ENCODE data around the gene FAIM2.

Gene FAIM2

GRCh38 chr12:49892084-49892731 lies 11.5 kb downstream of the FAIM2 start:
- no peaks in the 10 kb centered on the region for H3K36me3 ChIP-seq (ENCODE audit: insufficient read depth, low read length)
- H3K27me3 ChIP-seq (ENCODE audit: insufficient read depth, low read length): peaks cover 26% of the 10 kb centered on the region
- H3K9me3 ChIP-seq (ENCODE audit: low read length): no peaks in the 10 kb centered on the region
- peaks cover 6% of the 10 kb centered on the region for H3K4me1 ChIP-seq (ENCODE audit: insufficient read depth, low read length)
- no peak overlapping the region for H2AFZ ChIP-seq (ENCODE audit: low read depth, low read length)
- no peak overlapping the region for H3K4me3 ChIP-seq (ENCODE audit: low read length)

- Histone ChIP-seq H3K36me3 (ENCODE audit: insufficient read depth, low read length) (no peaks in the 10 kb centered on the region), H3K4me1 (ENCODE audit: insufficient read depth, low read length) (peaks cover 6% of the 10 kb centered on the region), H2AFZ (ENCODE audit: low read depth, low read length) (no peak overlapping the region), H3K27me3 (ENCODE audit: insufficient read depth, low read length) (peaks cover 32% of the 10 kb centered on the region), H3K9me3 (ENCODE audit: low read length) (no peaks in the 10 kb centered on the region), H3K4me3 (ENCODE audit: low read length) (no peak overlapping the region)
These were observed 12.2 kb downstream of the FAIM2 start for GRCh38 chr12:49891476-49891875.

- Histone ChIP-seq H3K4me1 (ENCODE audit: insufficient read depth, low read length) (peaks cover 6% of the 10 kb centered on the region), H3K4me3 (ENCODE audit: low read length) (no peak overlapping the region), H2AFZ (ENCODE audit: low read depth, low read length) (no peak overlapping the region), H3K9me3 (ENCODE audit: low read length) (no peaks in the 10 kb centered on the region), H3K36me3 (ENCODE audit: insufficient read depth, low read length) (no peaks in the 10 kb centered on the region), H3K27me3 (ENCODE audit: insufficient read depth, low read length) (peaks cover 34% of the 10 kb centered on the region)
These were observed 12.7 kb downstream of the FAIM2 start for GRCh38 chr12:49891012-49891411.

GRCh38 chr12:49890096-49890461 lies 13.6 kb downstream of the FAIM2 start:
- Histone ChIP-seq H2AFZ (ENCODE audit: low read depth, low read length) (no peak overlapping the region), H3K4me1 (ENCODE audit: insufficient read depth, low read length) (peaks cover 6% of the 10 kb centered on the region), H3K27me3 (ENCODE audit: insufficient read depth, low read length) (peaks cover 37% of the 10 kb centered on the region), H3K36me3 (ENCODE audit: insufficient read depth, low read length) (no peaks in the 10 kb centered on the region), H3K4me3 (ENCODE audit: low read length) (no peak overlapping the region), H3K9me3 (ENCODE audit: low read length) (no peaks in the 10 kb centered on the region)

GRCh38 chr12:49889361-49890095 lies 14.2 kb downstream of the FAIM2 start:
- Histone ChIP-seq H3K36me3 (ENCODE audit: insufficient read depth, low read length) (no peaks in the 10 kb centered on the region), H3K4me3 (ENCODE audit: low read length) (no peak overlapping the region), H3K27me3 (ENCODE audit: insufficient read depth, low read length) (peaks cover 37% of the 10 kb centered on the region), H2AFZ (ENCODE audit: low read depth, low read length) (no peak overlapping the region), H3K9me3 (ENCODE audit: low read length) (no peaks in the 10 kb centered on the region), H3K4me1 (ENCODE audit: insufficient read depth, low read length) (peaks cover 2% of the 10 kb centered on the region)

GRCh38 chr12:49888461-49889151 lies 15.1 kb downstream of the FAIM2 start:
- peaks cover 37% of the 10 kb centered on the region for H3K27me3 ChIP-seq (ENCODE audit: insufficient read depth, low read length)
- no peak overlapping the region for H2AFZ ChIP-seq (ENCODE audit: low read depth, low read length)
- no peaks in the 10 kb centered on the region for H3K36me3 ChIP-seq (ENCODE audit: insufficient read depth, low read length)
- H3K4me3 ChIP-seq (ENCODE audit: low read length): no peak overlapping the region
- H3K9me3 ChIP-seq (ENCODE audit: low read length): no peaks in the 10 kb centered on the region
- peaks cover under 1% of the 10 kb centered on the region for H3K4me1 ChIP-seq (ENCODE audit: insufficient read depth, low read length)

GRCh38 chr12:49887536-49888401 lies 15.9 kb downstream of the FAIM2 start:
- Histone ChIP-seq H3K4me3 (ENCODE audit: low read length) (no peak overlapping the region), H3K4me1 (ENCODE audit: insufficient read depth, low read length) (peaks cover 9% of the 10 kb centered on the region), H2AFZ (ENCODE audit: low read depth, low read length) (no peak overlapping the region), H3K9me3 (ENCODE audit: low read length) (no peaks in the 10 kb centered on the region), H3K36me3 (ENCODE audit: insufficient read depth, low read length) (no peaks in the 10 kb centered on the region), H3K27me3 (ENCODE audit: insufficient read depth, low read length) (peaks cover 37% of the 10 kb centered on the region)

- Histone ChIP-seq H3K27me3 (ENCODE audit: insufficient read depth, low read length) (peaks cover 33% of the 10 kb centered on the region), H3K36me3 (ENCODE audit: insufficient read depth, low read length) (no peaks in the 10 kb centered on the region), H3K9me3 (ENCODE audit: low read length) (no peaks in the 10 kb centered on the region), H3K4me1 (ENCODE audit: insufficient read depth, low read length) (peaks cover 16% of the 10 kb centered on the region), H3K4me3 (ENCODE audit: low read length) (no peak overlapping the region), H2AFZ (ENCODE audit: low read depth, low read length) (no peak overlapping the region)
These were observed 16.6 kb downstream of the FAIM2 start for GRCh38 chr12:49887091-49887490.

GRCh38 chr12:49885663-49886461 lies 17.8 kb downstream of the FAIM2 start:
- peaks cover 33% of the 10 kb centered on the region for H3K27me3 ChIP-seq (ENCODE audit: insufficient read depth, low read length)
- peaks cover 17% of the 10 kb centered on the region for H3K4me1 ChIP-seq (ENCODE audit: insufficient read depth, low read length)
- no peak overlapping the region for H3K4me3 ChIP-seq (ENCODE audit: low read length)
- H3K36me3 ChIP-seq (ENCODE audit: insufficient read depth, low read length): no peaks in the 10 kb centered on the region
- no peaks in the 10 kb centered on the region for H3K9me3 ChIP-seq (ENCODE audit: low read length)
- H2AFZ ChIP-seq (ENCODE audit: low read depth, low read length): no peak overlapping the region

GRCh38 chr12:49885118-49885517 lies 18.6 kb downstream of the FAIM2 start:
- Histone ChIP-seq H3K9me3 (ENCODE audit: low read length) (no peaks in the 10 kb centered on the region), H3K4me1 (ENCODE audit: insufficient read depth, low read length) (peaks cover 17% of the 10 kb centered on the region), H3K4me3 (ENCODE audit: low read length) (no peak overlapping the region), H3K36me3 (ENCODE audit: insufficient read depth, low read length) (no peaks in the 10 kb centered on the region), H2AFZ (ENCODE audit: low read depth, low read length) (no peak overlapping the region), H3K27me3 (ENCODE audit: insufficient read depth, low read length) (peaks cover 29% of the 10 kb centered on the region)

- Histone ChIP-seq H2AFZ (ENCODE audit: low read depth, low read length) (no peak overlapping the region), H3K36me3 (ENCODE audit: insufficient read depth, low read length) (no peaks in the 10 kb centered on the region), H3K4me1 (ENCODE audit: insufficient read depth, low read length) (peaks cover 17% of the 10 kb centered on the region), H3K9me3 (ENCODE audit: low read length) (no peaks in the 10 kb centered on the region), H3K27me3 (ENCODE audit: insufficient read depth, low read length) (peaks cover 18% of the 10 kb centered on the region), H3K4me3 (ENCODE audit: low read length) (no peak overlapping the region)
These were observed 20.7 kb downstream of the FAIM2 start for GRCh38 chr12:49882851-49883464.

All from neuron (in vitro differentiated cells).